Nephron (organoid): Measurements from ENCODE around the gene TRNAU1AP.

Source experiments
- H3K27ac Mint-ChIP-seq, 3 experiments: 2 replicates each; pipeline ENCODE4 v1.8.0; 2020; ENCODE audit warnings: mixed read lengths in 3 of 3, mild to moderate bottlenecking in 2 of 3, moderate library complexity in 1 of 3
- H3K27me3 Mint-ChIP-seq: 2 replicates; pipeline ENCODE4 v1.8.0; 2021; ENCODE audit warnings: low read depth, mild to moderate bottlenecking, moderate library complexity, mixed read lengths
- H3K36me3 Mint-ChIP-seq: 2 replicates; pipeline ENCODE4 v1.8.0; 2020; ENCODE audit warnings: low read depth, mixed read lengths
- H3K4me1 Mint-ChIP-seq: 2 replicates; pipeline ENCODE4 v1.8.0; 2020; ENCODE audit warnings: mixed read lengths
- H3K4me3 Mint-ChIP-seq, 3 experiments: 2 replicates each; pipeline ENCODE4 v1.8.0; 2020; ENCODE audit warnings: mild to moderate bottlenecking in 3 of 3, mixed read lengths in 3 of 3, moderate library complexity in 2 of 3
- H3K9me3 Mint-ChIP-seq: 2 replicates; pipeline ENCODE4 v1.8.0; 2020; ENCODE audit warnings: mixed read lengths
- TF ChIP-seq, protein P1 (sequence below), 3 experiments: fragments of 200-600 bp; sonication (generic); IDR thresholded peaks; one replicate each; pipeline ENCODE4 v1.5.0; 2021; ENCODE audit warnings: antibody characterized with exemption in 3 of 3; ENCODE audit not compliant: unreplicated experiment in 3 of 3

TRNAU1AP gene

DNA sequence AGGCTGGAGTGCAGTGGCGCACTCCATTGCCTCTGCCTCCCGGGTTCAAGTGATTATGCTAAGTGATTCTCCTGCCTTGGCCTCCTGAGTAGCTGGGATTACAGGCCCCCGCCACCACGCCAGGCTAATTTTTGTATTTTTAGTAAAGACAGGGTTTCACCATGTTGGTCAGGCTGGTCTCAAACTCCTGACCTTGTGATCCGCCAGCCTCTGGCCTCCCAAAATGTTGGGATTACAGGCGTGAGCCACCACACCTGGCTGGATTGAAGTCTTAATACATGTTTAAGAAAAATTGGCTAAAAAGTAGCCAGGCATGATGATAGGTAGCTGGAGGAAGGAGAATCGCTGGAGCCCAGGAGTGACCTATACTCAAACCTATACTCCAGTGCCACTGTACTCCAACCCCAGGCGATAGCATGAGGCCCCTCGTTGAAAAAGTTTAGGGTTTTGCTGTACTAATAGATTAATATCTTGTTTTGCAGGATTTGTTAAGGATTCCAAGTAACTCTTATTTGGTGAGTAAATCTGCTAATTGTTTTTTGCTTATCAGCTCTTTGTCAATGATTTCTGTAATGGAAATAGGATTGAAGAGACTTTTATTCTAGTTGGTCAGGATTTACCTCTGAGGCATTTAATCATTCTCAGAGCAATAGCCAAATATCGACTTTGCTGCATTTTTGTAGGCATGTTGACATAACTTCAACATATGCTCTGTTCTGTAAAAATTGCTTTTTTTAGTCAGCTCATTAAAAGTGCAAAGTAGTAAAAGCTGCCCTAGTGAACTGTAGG is 45.0 kb upstream of the TRNAU1AP start:
- Mint-ChIP-seq H3K27ac (peak overlapping the region; percentile 100), H3K36me3 (peaks cover 47% of the 10 kb centered on the region), H3K4me1 (peaks cover 37% of the 10 kb centered on the region), H3K9me3 (no peaks in the 10 kb centered on the region), H3K4me3 (peak overlapping the region; percentile 98 to 100 (median 99)), H3K27me3 (peaks cover 6% of the 10 kb centered on the region)
- TF ChIP-seq, protein P1, sequence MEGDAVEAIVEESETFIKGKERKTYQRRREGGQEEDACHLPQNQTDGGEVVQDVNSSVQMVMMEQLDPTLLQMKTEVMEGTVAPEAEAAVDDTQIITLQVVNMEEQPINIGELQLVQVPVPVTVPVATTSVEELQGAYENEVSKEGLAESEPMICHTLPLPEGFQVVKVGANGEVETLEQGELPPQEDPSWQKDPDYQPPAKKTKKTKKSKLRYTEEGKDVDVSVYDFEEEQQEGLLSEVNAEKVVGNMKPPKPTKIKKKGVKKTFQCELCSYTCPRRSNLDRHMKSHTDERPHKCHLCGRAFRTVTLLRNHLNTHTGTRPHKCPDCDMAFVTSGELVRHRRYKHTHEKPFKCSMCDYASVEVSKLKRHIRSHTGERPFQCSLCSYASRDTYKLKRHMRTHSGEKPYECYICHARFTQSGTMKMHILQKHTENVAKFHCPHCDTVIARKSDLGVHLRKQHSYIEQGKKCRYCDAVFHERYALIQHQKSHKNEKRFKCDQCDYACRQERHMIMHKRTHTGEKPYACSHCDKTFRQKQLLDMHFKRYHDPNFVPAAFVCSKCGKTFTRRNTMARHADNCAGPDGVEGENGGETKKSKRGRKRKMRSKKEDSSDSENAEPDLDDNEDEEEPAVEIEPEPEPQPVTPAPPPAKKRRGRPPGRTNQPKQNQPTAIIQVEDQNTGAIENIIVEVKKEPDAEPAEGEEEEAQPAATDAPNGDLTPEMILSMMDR (IDR thresholded peaks at IDR 0.05; ENCODE audit: unreplicated experiment in 3 of 3) = no peak

DNA sequence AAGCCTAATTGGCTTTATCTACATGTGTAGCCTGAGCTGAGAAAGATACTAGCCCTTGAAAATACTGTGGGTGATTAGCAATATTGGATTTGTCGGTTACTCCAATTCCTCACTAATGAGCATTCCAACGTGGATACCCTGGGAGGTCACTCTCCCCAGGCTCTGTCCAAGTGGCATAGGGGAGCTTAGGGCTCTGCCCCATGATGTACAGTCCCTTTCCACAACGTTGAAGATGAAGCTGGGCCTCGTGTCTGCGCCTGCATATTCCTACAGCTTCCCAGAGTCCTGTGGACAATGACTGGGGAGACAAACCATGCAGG is 44.5 kb upstream of the TRNAU1AP start:
- Mint-ChIP-seq H3K4me1 (peaks cover 37% of the 10 kb centered on the region), H3K27ac (peak overlapping the region; percentile 74 to 100 (median 85)), H3K27me3 (peaks cover 6% of the 10 kb centered on the region), H3K4me3 (peak overlapping the region; percentile 98 to 100 (median 99)), H3K9me3 (no peaks in the 10 kb centered on the region), H3K36me3 (peaks cover 47% of the 10 kb centered on the region)
- TF ChIP-seq, protein P1 (IDR thresholded peaks at IDR 0.05; ENCODE audit: unreplicated experiment in 3 of 3) = no peak

DNA sequence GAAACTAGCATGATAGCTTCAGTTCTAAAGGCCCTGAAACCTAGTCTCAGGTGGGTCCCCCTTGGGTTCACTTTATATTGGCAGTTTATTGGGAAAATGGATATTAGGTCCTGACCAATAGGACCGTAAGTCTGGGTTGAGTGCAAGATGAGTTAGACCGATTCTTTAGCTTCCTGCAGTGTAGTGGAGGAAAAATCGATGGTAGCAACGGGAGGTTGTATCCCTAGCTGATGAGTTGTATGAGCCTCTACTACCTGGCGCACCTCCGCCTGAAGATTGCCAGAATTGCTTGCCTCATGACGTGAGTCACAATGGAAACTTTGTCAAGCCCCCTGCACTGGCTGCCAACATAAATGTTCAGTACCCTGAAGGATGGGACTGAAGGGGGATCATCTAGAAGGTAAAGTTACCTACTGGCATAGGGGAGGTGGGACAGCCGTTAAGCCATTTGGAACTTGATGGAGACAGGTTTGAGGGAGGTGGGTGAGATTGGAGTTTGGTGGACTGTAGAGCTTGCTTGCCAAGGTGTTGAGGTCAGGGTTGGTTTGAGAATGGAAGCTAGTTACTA is 43.1 kb upstream of the TRNAU1AP start:
- H3K4me3 Mint-ChIP-seq = peak overlapping the region; percentile 98 to 100 (median 99)
- TF ChIP-seq, protein P1 (IDR thresholded peaks at IDR 0.05; ENCODE audit: unreplicated experiment in 3 of 3) = no peak
- H3K9me3 Mint-ChIP-seq = no peaks in the 10 kb centered on the region
- peaks cover 51% of the 10 kb centered on the region for H3K36me3 Mint-ChIP-seq
- peaks cover 6% of the 10 kb centered on the region for H3K27me3 Mint-ChIP-seq
- peak overlapping the region; percentile 57 to 100 (median 74) for H3K27ac Mint-ChIP-seq
- peaks cover 37% of the 10 kb centered on the region for H3K4me1 Mint-ChIP-seq

DNA sequence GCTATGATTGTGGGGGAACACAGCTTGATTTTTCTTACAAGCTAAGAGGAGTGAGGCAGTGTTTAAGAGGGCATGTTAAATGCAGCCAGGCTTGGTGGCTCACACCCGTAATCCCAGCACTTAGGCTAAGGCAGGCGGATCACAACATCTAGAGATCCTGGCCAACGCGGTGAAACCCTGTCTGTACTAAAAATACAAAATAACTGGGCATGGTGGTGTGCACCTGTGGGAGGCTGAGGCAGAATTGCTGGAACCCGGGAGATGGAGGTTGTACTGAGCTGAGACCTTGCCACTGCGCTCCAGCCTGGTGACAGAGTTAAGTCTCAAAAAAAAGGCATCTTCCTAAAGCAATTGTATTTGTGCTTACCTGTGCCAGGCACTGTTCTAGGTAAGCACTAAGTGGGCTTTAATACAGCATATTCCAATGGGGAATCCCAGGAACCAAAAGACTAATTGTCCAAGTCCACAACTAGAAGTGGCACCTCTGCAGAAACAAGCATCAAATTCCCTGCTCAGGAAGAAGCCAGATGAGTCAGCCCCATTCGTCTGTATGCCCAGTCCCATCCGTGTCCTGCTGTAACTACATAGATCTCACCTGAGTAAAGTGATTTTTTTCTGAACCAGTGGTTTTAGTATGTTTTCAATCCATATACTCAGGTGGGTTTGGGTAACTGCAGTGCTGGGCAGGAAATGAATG is 42.5 kb upstream of the TRNAU1AP start:
- Mint-ChIP-seq H3K4me1 (peaks cover 34% of the 10 kb centered on the region), H3K4me3 (peak overlapping the region; percentile 98 to 100 (median 99)), H3K36me3 (peaks cover 53% of the 10 kb centered on the region), H3K9me3 (no peaks in the 10 kb centered on the region), H3K27me3 (peaks cover 6% of the 10 kb centered on the region), H3K27ac (peak overlapping the region; percentile 57 to 100 (median 74))
- TF ChIP-seq, protein P1 (IDR thresholded peaks at IDR 0.05; ENCODE audit: unreplicated experiment in 3 of 3) = no peak

DNA sequence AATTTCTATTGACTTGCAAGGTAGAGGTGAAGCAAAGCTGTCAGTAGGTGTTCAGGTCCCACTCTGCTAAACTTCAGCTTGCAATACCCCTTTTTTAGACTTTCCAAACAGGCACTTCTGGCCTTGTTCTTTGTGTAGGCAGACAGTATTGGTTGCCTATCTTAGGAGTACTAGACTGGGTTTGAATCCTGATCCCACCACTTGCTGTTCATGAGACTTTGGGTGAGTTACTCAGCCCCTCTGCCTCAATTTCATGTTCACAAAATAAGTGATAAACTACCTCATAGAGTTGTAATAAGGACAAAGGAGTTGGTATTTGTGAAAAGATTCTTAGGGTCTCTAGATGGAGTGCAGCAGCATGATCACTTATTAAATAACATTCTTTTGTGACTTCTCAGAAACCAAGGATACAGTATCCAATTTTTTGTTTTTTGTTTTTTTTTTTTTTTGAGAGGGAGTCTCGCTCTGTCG is 41.9 kb upstream of the TRNAU1AP start:
- Mint-ChIP-seq H3K27me3 (peaks cover under 1% of the 10 kb centered on the region), H3K27ac (peak overlapping the region; percentile 38 to 74 (median 57)), H3K4me3 (peak overlapping the region in 2 of 3 experiments; percentile 13 to 100), H3K9me3 (no peaks in the 10 kb centered on the region), H3K36me3 (peaks cover 50% of the 10 kb centered on the region), H3K4me1 (peaks cover 28% of the 10 kb centered on the region)
- TF ChIP-seq, protein P1 (IDR thresholded peaks at IDR 0.05; ENCODE audit: unreplicated experiment in 3 of 3) = no peak
